ENCODE data around the gene MYRFL. TPM values are rescaled to one million over a fixed set of nuclear protein-coding genes. Genes with fewer than 3 reads are reported as not detected.

The MYRFL gene
- total and polyA plus RNA-seq, 3 experiments from 2014 or later = not detected

DNA sequence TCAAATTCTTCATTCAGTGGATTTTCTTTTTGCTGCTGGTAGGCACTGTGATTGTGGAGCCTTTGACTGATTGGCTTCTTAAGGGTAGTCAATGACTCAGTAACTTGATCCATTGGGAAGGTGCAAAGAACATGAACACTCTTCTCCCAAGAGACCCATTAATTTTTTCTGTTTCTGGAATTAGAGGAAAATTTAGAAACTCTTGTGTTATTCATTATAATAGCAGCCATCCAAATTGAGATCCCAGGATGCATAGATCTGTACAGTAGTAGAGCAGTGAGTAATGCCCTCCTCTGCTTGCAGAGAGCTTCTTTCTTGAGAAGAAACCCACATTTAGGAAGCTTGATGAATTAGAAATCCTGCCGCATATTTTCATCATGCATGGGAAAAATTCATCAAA lies 63.9 kb downstream of the MYRFL start:
- peaks cover 2 to 5% of the 10 kb centered on the region in 2 donors for H3K27me3 Mint-ChIP-seq

GRCh38 chr12:69894800-69895383 lies 69.9 kb downstream of the MYRFL start:
- H3K9me3 ChIP-seq (ENCODE audit: low read length) = no peaks in the 10 kb centered on the region
- Mint-ChIP-seq H3K27me3 (peaks cover 7 to 13% of the 10 kb centered on the region in 2 donors), H3K27ac (no peak overlapping the region), H3K4me3 (no peak overlapping the region), H3K9me3 (no peaks in the 10 kb centered on the region), H3K4me1 (no peaks in the 10 kb centered on the region), H3K36me3 (no peaks in the 10 kb centered on the region)
- ChIA-PET CTCF (interaction anchor here (1.1 kb wide), 1 partner anchor 16 kb away, joined by 3 read pairs; no protein-coding TSS in a partner anchor), POLR2A (no interaction called here)
- H3K36me3 ChIP-seq (ENCODE audit: insufficient read depth, low read length) = no peaks in the 10 kb centered on the region
- no peaks in the 10 kb centered on the region for H3K27me3 ChIP-seq (ENCODE audit: insufficient read depth, low read length, poor library complexity, severe bottlenecking)
- DNase-seq = no peak
- no peak overlapping the region for H3K4me3 ChIP-seq (ENCODE audit: low read length)
- H3K27ac ChIP-seq (ENCODE audit: low read depth, low read length) = no peak overlapping the region
- H3K4me1 ChIP-seq (ENCODE audit: insufficient read depth, low read length) = no peaks in the 10 kb centered on the region

More for the DNA sequence above, 63.9 kb downstream of the MYRFL start:
- H3K27ac ChIP-seq (ENCODE audit: low read depth, low read length) = no peak overlapping the region
- ChIA-PET POLR2A (no interaction called here), CTCF (interaction anchor here (4.0 kb wide), 1 partner anchor 10 kb away, joined by 16 read pairs; no protein-coding TSS in a partner anchor)
- Mint-ChIP-seq H3K4me3 (no peak overlapping the region), H3K9me3 (no peaks in the 10 kb centered on the region), H3K27ac (no peak overlapping the region), H3K4me1 (no peaks in the 10 kb centered on the region), H3K36me3 (no peaks in the 10 kb centered on the region)
- H3K4me3 ChIP-seq (ENCODE audit: low read length) = no peak overlapping the region
- no peaks in the 10 kb centered on the region for H3K9me3 ChIP-seq (ENCODE audit: low read length)
- no peaks in the 10 kb centered on the region for H3K4me1 ChIP-seq (ENCODE audit: insufficient read depth, low read length)
- H3K27me3 ChIP-seq (ENCODE audit: insufficient read depth, low read length, poor library complexity, severe bottlenecking) = no peaks in the 10 kb centered on the region
- DNase-seq = no peak
- H3K36me3 ChIP-seq (ENCODE audit: insufficient read depth, low read length) = no peaks in the 10 kb centered on the region

DNA sequence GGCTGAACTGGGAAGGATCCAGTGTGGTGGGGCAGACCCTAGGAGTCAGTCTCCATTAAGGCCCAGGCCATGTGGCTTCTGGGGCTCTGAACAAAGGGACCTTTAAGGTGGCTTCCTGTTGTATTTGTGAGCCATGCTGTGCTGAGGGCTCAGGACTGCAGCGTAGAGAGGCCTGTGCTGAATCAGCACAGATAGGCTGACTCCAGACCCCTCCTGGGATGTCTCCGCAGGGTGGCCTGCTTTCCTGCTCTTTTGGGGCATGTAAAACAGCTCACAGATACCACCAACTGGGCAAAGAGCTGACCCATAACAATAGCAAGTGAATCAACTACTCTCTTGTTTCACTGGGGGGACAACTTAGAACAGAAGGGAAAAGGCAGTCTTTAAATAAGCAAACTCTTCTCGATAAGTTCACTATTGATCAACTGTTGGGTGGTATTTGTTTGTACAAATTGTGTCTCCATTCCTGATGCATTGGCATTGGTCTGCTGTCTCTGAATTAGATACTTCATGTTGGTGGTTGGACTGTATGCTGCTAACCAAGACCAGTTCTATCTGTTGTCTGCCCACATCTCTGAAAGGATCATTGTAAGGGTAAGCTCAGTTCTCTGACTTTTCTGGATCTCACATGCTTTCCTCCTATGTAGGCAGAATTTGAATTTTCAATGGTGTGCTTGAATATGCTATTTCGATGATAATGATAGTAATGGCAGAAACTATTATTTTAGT lies 71.8 kb downstream of the MYRFL start:
- Mint-ChIP-seq H3K27ac (no peak overlapping the region), H3K27me3 (peaks cover 9 to 11% of the 10 kb centered on the region in 2 donors), H3K9me3 (no peaks in the 10 kb centered on the region), H3K4me3 (no peak overlapping the region), H3K4me1 (no peaks in the 10 kb centered on the region), H3K36me3 (no peaks in the 10 kb centered on the region)
- DNase-seq = no peak
- ChIA-PET CTCF (interaction anchor here (1.1 to 1.6 kb wide), 2 partner anchors 680 to 683 kb away, joined by 3 read pairs; no protein-coding TSS in a partner anchor), POLR2A (no interaction called here)
- Histone ChIP-seq H3K4me1 (ENCODE audit: insufficient read depth, low read length) (no peaks in the 10 kb centered on the region), H3K4me3 (ENCODE audit: low read length) (no peak overlapping the region), H3K27ac (ENCODE audit: low read depth, low read length) (no peak overlapping the region), H3K36me3 (ENCODE audit: insufficient read depth, low read length) (no peaks in the 10 kb centered on the region), H3K27me3 (ENCODE audit: insufficient read depth, low read length, poor library complexity, severe bottlenecking) (no peaks in the 10 kb centered on the region), H3K9me3 (ENCODE audit: low read length) (no peaks in the 10 kb centered on the region)

- Histone ChIP-seq H3K27me3 (ENCODE audit: insufficient read depth, low read length, poor library complexity, severe bottlenecking) (no peaks in the 10 kb centered on the region), H3K4me1 (ENCODE audit: insufficient read depth, low read length) (no peaks in the 10 kb centered on the region), H3K4me3 (ENCODE audit: low read length) (no peak overlapping the region), H3K27ac (ENCODE audit: low read depth, low read length) (no peak overlapping the region), H3K36me3 (ENCODE audit: insufficient read depth, low read length) (no peaks in the 10 kb centered on the region), H3K9me3 (ENCODE audit: low read length) (no peaks in the 10 kb centered on the region)
- Mint-ChIP-seq H3K27me3 (peaks cover 9 to 13% of the 10 kb centered on the region in 2 donors), H3K4me1 (no peaks in the 10 kb centered on the region), H3K4me3 (no peak overlapping the region), H3K27ac (no peak overlapping the region), H3K9me3 (no peaks in the 10 kb centered on the region), H3K36me3 (no peaks in the 10 kb centered on the region)
- DNase-seq = no peak
- CTCF ChIA-PET = no interaction called here
- POLR2A ChIA-PET = no interaction called here
Observed at GRCh38 chr12:69897744-69898143, 72.7 kb downstream of the MYRFL start.

DNA sequence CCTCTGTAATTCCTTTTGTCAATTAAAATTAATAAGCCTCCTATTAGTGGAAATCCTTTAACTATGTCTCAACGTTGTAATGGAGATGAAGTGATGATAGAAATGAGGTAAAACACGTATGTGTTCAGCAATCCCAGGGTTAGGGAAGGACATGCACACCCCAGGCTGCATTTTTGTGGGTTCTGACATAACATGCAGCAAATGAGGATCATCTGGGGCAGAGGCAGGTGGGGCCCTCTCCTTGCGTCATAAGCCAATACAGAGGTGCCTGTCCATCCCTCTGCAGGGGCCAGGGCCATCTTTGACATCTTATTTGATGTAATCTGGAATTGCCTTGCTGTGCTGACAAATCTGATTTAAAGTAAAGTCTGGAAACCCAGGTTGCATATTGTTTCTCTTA lies 73.2 kb downstream of the MYRFL start:
- Mint-ChIP-seq H3K27me3 (peaks cover 6 to 13% of the 10 kb centered on the region in 2 donors), H3K4me3 (no peak overlapping the region), H3K4me1 (no peaks in the 10 kb centered on the region), H3K27ac (no peak overlapping the region), H3K9me3 (no peaks in the 10 kb centered on the region), H3K36me3 (no peaks in the 10 kb centered on the region)
- no peaks in the 10 kb centered on the region for H3K9me3 ChIP-seq (ENCODE audit: low read length)
- POLR2A ChIA-PET = no interaction called here
- no peaks in the 10 kb centered on the region for H3K36me3 ChIP-seq (ENCODE audit: insufficient read depth, low read length)
- H3K27ac ChIP-seq (ENCODE audit: low read depth, low read length) = no peak overlapping the region
- no peak for DNase-seq
- CTCF ChIA-PET = no interaction called here
- H3K27me3 ChIP-seq (ENCODE audit: insufficient read depth, low read length, poor library complexity, severe bottlenecking) = no peaks in the 10 kb centered on the region
- no peak overlapping the region for H3K4me3 ChIP-seq (ENCODE audit: low read length)
- H3K4me1 ChIP-seq (ENCODE audit: insufficient read depth, low read length) = no peaks in the 10 kb centered on the region

GRCh38 chr12:69900720-69901131 lies 75.7 kb downstream of the MYRFL start:
- no peaks in the 10 kb centered on the region for H3K9me3 ChIP-seq (ENCODE audit: low read length)
- no peak overlapping the region for H3K27ac ChIP-seq (ENCODE audit: low read depth, low read length)
- Mint-ChIP-seq H3K4me3 (no peak overlapping the region), H3K27me3 (peaks cover 4 to 11% of the 10 kb centered on the region in 2 donors), H3K4me1 (no peaks in the 10 kb centered on the region), H3K9me3 (no peaks in the 10 kb centered on the region), H3K27ac (no peak overlapping the region), H3K36me3 (no peaks in the 10 kb centered on the region)
- ChIA-PET POLR2A (no interaction called here), CTCF (interaction anchor here (0.7 to 2.0 kb wide), 14 partner anchors 9 to 1846 kb away, joined by 3 to 12 read pairs (median 4); no protein-coding TSS in a partner anchor)
- DNase-seq = peak; percentile 31 to 64 (median 54)
- no peaks in the 10 kb centered on the region for H3K4me1 ChIP-seq (ENCODE audit: insufficient read depth, low read length)
- H3K4me3 ChIP-seq (ENCODE audit: low read length) = no peak overlapping the region
- no peaks in the 10 kb centered on the region for H3K27me3 ChIP-seq (ENCODE audit: insufficient read depth, low read length, poor library complexity, severe bottlenecking)
- H3K36me3 ChIP-seq (ENCODE audit: insufficient read depth, low read length) = no peaks in the 10 kb centered on the region

GRCh38 chr12:69901221-69901905 lies 76.3 kb downstream of the MYRFL start:
- Mint-ChIP-seq H3K27me3 (peaks cover 4 to 8% of the 10 kb centered on the region in 2 donors), H3K36me3 (no peaks in the 10 kb centered on the region), H3K27ac (no peak overlapping the region), H3K4me3 (no peak overlapping the region), H3K9me3 (no peaks in the 10 kb centered on the region), H3K4me1 (no peaks in the 10 kb centered on the region)
- H3K27ac ChIP-seq (ENCODE audit: low read depth, low read length) = no peak overlapping the region
- H3K36me3 ChIP-seq (ENCODE audit: insufficient read depth, low read length) = no peaks in the 10 kb centered on the region
- H3K4me1 ChIP-seq (ENCODE audit: insufficient read depth, low read length) = no peaks in the 10 kb centered on the region
- ChIA-PET CTCF (interaction anchor here (1.0 to 2.0 kb wide), 13 partner anchors 8 to 1846 kb away, joined by 3 to 12 read pairs (median 4); no protein-coding TSS in a partner anchor), POLR2A (no interaction called here)
- no peak overlapping the region for H3K4me3 ChIP-seq (ENCODE audit: low read length)
- no peak for DNase-seq
- H3K9me3 ChIP-seq (ENCODE audit: low read length) = no peaks in the 10 kb centered on the region
- no peaks in the 10 kb centered on the region for H3K27me3 ChIP-seq (ENCODE audit: insufficient read depth, low read length, poor library complexity, severe bottlenecking)

- CTCF ChIA-PET = interaction anchor here (1.1 kb wide), 1 partner anchor 673 kb away, joined by 4 read pairs; no protein-coding TSS in a partner anchor
- Mint-ChIP-seq H3K27me3 (peaks cover 4 to 7% of the 10 kb centered on the region in 2 donors), H3K4me3 (no peak overlapping the region)
Observed at GRCh38 chr12:69903548-69903947, 78.5 kb downstream of the MYRFL start.

More at GRCh38 chr12:69903548-69903947, 78.5 kb downstream of the MYRFL start:
- Histone ChIP-seq H3K27ac (ENCODE audit: low read depth, low read length) (no peak overlapping the region), H3K27me3 (ENCODE audit: insufficient read depth, low read length, poor library complexity, severe bottlenecking) (no peaks in the 10 kb centered on the region), H3K4me3 (ENCODE audit: low read length) (no peak overlapping the region), H3K9me3 (ENCODE audit: low read length) (no peaks in the 10 kb centered on the region), H3K4me1 (ENCODE audit: insufficient read depth, low read length) (no peaks in the 10 kb centered on the region), H3K36me3 (ENCODE audit: insufficient read depth, low read length) (no peaks in the 10 kb centered on the region)
- POLR2A ChIA-PET = no interaction called here
- Mint-ChIP-seq H3K27ac (no peak overlapping the region), H3K9me3 (no peaks in the 10 kb centered on the region), H3K36me3 (no peaks in the 10 kb centered on the region), H3K4me1 (no peaks in the 10 kb centered on the region)
- no peak for DNase-seq

Data from CD8-positive, alpha-beta memory T cell (primary cell).